ENCODE results near the gene JPH2. TPM values are rescaled to one million over a fixed set of nuclear protein-coding genes. Genes with fewer than 3 reads are reported as not detected.

The JPH2 gene
- total RNA-seq, 2 experiments from 2014 or later, result not detected

DNA sequence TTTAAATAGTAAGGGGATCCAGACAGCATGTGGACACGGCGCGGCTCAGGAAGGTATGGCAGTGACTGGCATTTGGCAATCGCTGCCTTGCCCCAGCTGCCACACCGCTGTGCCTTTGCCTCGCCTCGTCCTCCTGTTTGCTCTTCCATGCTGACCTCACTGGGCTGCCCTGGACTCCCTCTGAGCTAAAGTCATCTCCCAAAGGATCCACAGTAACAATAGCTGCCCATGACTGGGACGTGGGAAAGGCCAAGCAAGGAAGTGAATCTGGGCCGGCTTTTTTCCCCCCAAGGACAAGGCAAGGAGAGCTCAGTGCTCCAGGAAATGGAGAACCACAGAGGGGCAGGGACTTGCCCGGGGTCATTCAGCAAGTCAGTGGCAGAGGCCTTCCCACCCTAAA is 48.1 kb downstream of the JPH2 start:
- intact Hi-C loops (cut with DNase I, micrococcal nuclease), result no loop called here
- Histone ChIP-seq H3K4me1 (ENCODE audit: insufficient read depth, low read length) (no peaks in the 10 kb centered on the region), H3K27me3 (ENCODE audit: control insufficient read depth in 1 of 2, insufficient read depth in 2 of 2, low read length in 2 of 2) (peaks cover 4 to 12% of the 10 kb centered on the region in 2 experiments), H3K9me3 (ENCODE audit: control insufficient read depth in 1 of 2, insufficient read depth in 1 of 2, low read length in 2 of 2) (no peaks in the 10 kb centered on the region), H3K36me3 (ENCODE audit: insufficient read depth, low read length) (no peaks in the 10 kb centered on the region), H3K27ac (ENCODE audit: low read depth in 1 of 2, low read length in 2 of 2) (no peak overlapping the region), H3K4me3 (ENCODE audit: low read length) (no peak overlapping the region)
- TF ChIP-seq, protein P1, sequence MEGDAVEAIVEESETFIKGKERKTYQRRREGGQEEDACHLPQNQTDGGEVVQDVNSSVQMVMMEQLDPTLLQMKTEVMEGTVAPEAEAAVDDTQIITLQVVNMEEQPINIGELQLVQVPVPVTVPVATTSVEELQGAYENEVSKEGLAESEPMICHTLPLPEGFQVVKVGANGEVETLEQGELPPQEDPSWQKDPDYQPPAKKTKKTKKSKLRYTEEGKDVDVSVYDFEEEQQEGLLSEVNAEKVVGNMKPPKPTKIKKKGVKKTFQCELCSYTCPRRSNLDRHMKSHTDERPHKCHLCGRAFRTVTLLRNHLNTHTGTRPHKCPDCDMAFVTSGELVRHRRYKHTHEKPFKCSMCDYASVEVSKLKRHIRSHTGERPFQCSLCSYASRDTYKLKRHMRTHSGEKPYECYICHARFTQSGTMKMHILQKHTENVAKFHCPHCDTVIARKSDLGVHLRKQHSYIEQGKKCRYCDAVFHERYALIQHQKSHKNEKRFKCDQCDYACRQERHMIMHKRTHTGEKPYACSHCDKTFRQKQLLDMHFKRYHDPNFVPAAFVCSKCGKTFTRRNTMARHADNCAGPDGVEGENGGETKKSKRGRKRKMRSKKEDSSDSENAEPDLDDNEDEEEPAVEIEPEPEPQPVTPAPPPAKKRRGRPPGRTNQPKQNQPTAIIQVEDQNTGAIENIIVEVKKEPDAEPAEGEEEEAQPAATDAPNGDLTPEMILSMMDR (IDR thresholded peaks at IDR 0.05), result no peak
- Mint-ChIP-seq H3K36me3 (ENCODE audit: low read depth) (no peaks in the 10 kb centered on the region), H3K4me3 (no peak overlapping the region), H3K4me1 (ENCODE audit: low read depth) (no peaks in the 10 kb centered on the region), H3K9me3 (no peaks in the 10 kb centered on the region), H3K27me3 (peaks cover 54% of the 10 kb centered on the region), H3K27ac (no peak overlapping the region)
- DNase-seq (no peak), ATAC-seq (ENCODE audit: poor library complexity) (no peak)
- ChIA-PET POLR2A (no interaction called here), CTCF (no interaction called here)

GRCh38 chr20:44137266-44137801 is 49.7 kb downstream of the JPH2 start:
- ChIA-PET CTCF (no interaction called here), POLR2A (no interaction called here)
- ATAC-seq (ENCODE audit: poor library complexity) (no peak), DNase-seq (no peak)
- no peak overlapping the region for H3K27ac Mint-ChIP-seq
- Histone ChIP-seq H3K27me3 (ENCODE audit: control insufficient read depth in 1 of 2, insufficient read depth in 2 of 2, low read length in 2 of 2) (peaks cover 4 to 12% of the 10 kb centered on the region in 2 experiments), H3K27ac (ENCODE audit: low read depth in 1 of 2, low read length in 2 of 2) (no peak overlapping the region), H3K4me3 (ENCODE audit: low read length) (no peak overlapping the region), H3K36me3 (ENCODE audit: insufficient read depth, low read length) (no peaks in the 10 kb centered on the region), H3K4me1 (ENCODE audit: insufficient read depth, low read length) (no peaks in the 10 kb centered on the region), H3K9me3 (ENCODE audit: control insufficient read depth in 1 of 2, insufficient read depth in 1 of 2, low read length in 2 of 2) (no peaks in the 10 kb centered on the region)
- H3K9me3 Mint-ChIP-seq, result no peaks in the 10 kb centered on the region
- no peak overlapping the region for H3K4me3 Mint-ChIP-seq
- H3K4me1 Mint-ChIP-seq (ENCODE audit: low read depth), result no peaks in the 10 kb centered on the region
- TF ChIP-seq, protein P1 (IDR thresholded peaks at IDR 0.05), result no peak
- H3K27me3 Mint-ChIP-seq, result peaks cover 43% of the 10 kb centered on the region
- intact Hi-C loops (cut with DNase I, micrococcal nuclease), result no loop called here
- no peaks in the 10 kb centered on the region for H3K36me3 Mint-ChIP-seq (ENCODE audit: low read depth)

- H3K4me3 Mint-ChIP-seq, result no peak overlapping the region
- TF ChIP-seq, protein P1 (IDR thresholded peaks at IDR 0.05), result no peak
- POLR2A ChIA-PET, result no interaction called here
These were observed 50.3 kb downstream of the JPH2 start for GRCh38 chr20:44136579-44137265.

More at GRCh38 chr20:44136579-44137265, 50.3 kb downstream of the JPH2 start:
- DNase-seq, result no peak
- Histone ChIP-seq H3K36me3 (ENCODE audit: insufficient read depth, low read length) (no peaks in the 10 kb centered on the region), H3K4me3 (ENCODE audit: low read length) (no peak overlapping the region), H3K4me1 (ENCODE audit: insufficient read depth, low read length) (no peaks in the 10 kb centered on the region), H3K27me3 (ENCODE audit: control insufficient read depth in 1 of 2, insufficient read depth in 2 of 2, low read length in 2 of 2) (peaks cover 4 to 12% of the 10 kb centered on the region in 2 experiments), H3K9me3 (ENCODE audit: control insufficient read depth in 1 of 2, insufficient read depth in 1 of 2, low read length in 2 of 2) (no peaks in the 10 kb centered on the region), H3K27ac (ENCODE audit: low read depth in 1 of 2, low read length in 2 of 2) (no peak overlapping the region)
- ATAC-seq (ENCODE audit: poor library complexity), result no peak
- no peaks in the 10 kb centered on the region for H3K4me1 Mint-ChIP-seq (ENCODE audit: low read depth)
- no peaks in the 10 kb centered on the region for H3K9me3 Mint-ChIP-seq
- no peak overlapping the region for H3K27ac Mint-ChIP-seq
- peaks cover 37% of the 10 kb centered on the region for H3K27me3 Mint-ChIP-seq
- CTCF ChIA-PET, result no interaction called here
- intact Hi-C loops (cut with DNase I, micrococcal nuclease), result no loop called here
- no peaks in the 10 kb centered on the region for H3K36me3 Mint-ChIP-seq (ENCODE audit: low read depth)

All from CD4-positive, alpha-beta T cell (primary cell).